GM23338 (cell line): ENCODE measurements around the gene FRAT2. TPM values are rescaled to one million over a fixed set of nuclear protein-coding genes. Genes with fewer than 3 reads are reported as not detected.

Experiments
- ATAC-seq: fragments of 200-7000 bp; cut with Tn5 transposase; 3 replicates; pipeline ENCODE4 v1.9.1; 2020
- DNase-seq: peaks from one replicate; pipeline ENCODE4 v3.0.0-alpha.2; 2015; ENCODE audit warnings: low spot score
- H2AFZ ChIP-seq: fragments of 200-600 bp; sonication (generic); 2 replicates; pipeline ENCODE4 v1.8.0; 2016; ENCODE audit warnings: antibody characterized with exemption, mild to moderate bottlenecking, moderate library complexity
- H3F3A ChIP-seq: fragments of 200-600 bp; sonication (generic); replicated peaks from 2 replicates; pipeline ENCODE4 v1.8.0; 2017; ENCODE audit warnings: antibody characterized with exemption, mixed run types, low read depth
- H3K27ac ChIP-seq: fragments of 200-600 bp; sonication (generic); 2 replicates; pipeline ENCODE4 v1.6.1; 2016; ENCODE audit warnings: low read depth
- H3K27me3 ChIP-seq: fragments of 200-600 bp; sonication (generic); 2 replicates; pipeline ENCODE4 v1.8.0; 2016; ENCODE audit warnings: mild to moderate bottlenecking, mixed run types, moderate library complexity; ENCODE audit not compliant: insufficient read depth
- H3K36me3 ChIP-seq: fragments of 200-600 bp; sonication (generic); 2 replicates; pipeline ENCODE4 v1.8.0; 2016; ENCODE audit warnings: mild to moderate bottlenecking; ENCODE audit not compliant: insufficient read depth
- H3K4me1 ChIP-seq: fragments of 200-600 bp; sonication (generic); 2 replicates; pipeline ENCODE4 v1.8.0; 2016; ENCODE audit warnings: mild to moderate bottlenecking, moderate library complexity; ENCODE audit not compliant: insufficient read depth
- H3K4me2 ChIP-seq: fragments of 200-600 bp; sonication (generic); 2 replicates; pipeline ENCODE4 v1.7.1; 2017; ENCODE audit warnings: mixed run types
- H3K4me3 ChIP-seq: fragments of 200-600 bp; sonication (generic); 2 replicates; pipeline ENCODE4 v1.6.1; 2016; ENCODE audit warnings: mixed run types
- H3K79me2 ChIP-seq: fragments of 200-600 bp; sonication (generic); replicated peaks from 2 replicates; pipeline ENCODE4 v1.8.0; 2017; ENCODE audit warnings: mild to moderate bottlenecking; ENCODE audit not compliant: insufficient read depth
- H3K9me2 ChIP-seq: fragments of 200-600 bp; sonication (generic); 2 replicates; pipeline ENCODE4 v1.8.0; 2017; ENCODE audit not compliant: insufficient read depth
- H4K20me1 ChIP-seq: fragments of 200-600 bp; sonication (generic); replicated peaks from 2 replicates; pipeline ENCODE4 v1.8.0; 2017; ENCODE audit warnings: mild to moderate bottlenecking; ENCODE audit not compliant: insufficient read depth
- H3K27ac Mint-ChIP-seq: 2 replicates; pipeline ENCODE4 v1.8.0; 2020; ENCODE audit warnings: inconsistent platforms, mild to moderate bottlenecking, moderate library complexity, mixed read lengths
- H3K27me3 Mint-ChIP-seq: 3 replicates; pipeline ENCODE4 v1.8.0; 2022; ENCODE audit warnings: low read depth, mild to moderate bottlenecking, moderate library complexity, mixed read lengths, inconsistent platforms; ENCODE audit not compliant: insufficient read depth, poor library complexity
- H3K36me3 Mint-ChIP-seq: 3 replicates; pipeline ENCODE4 v1.8.0; 2021; ENCODE audit warnings: low read depth, mild to moderate bottlenecking, inconsistent platforms, moderate library complexity, mixed read lengths
- H3K4me1 Mint-ChIP-seq: 3 replicates; pipeline ENCODE4 v1.8.0; 2020; ENCODE audit warnings: mild to moderate bottlenecking, inconsistent platforms, mixed read lengths
- H3K4me3 Mint-ChIP-seq: 3 replicates; pipeline ENCODE4 v1.8.0; 2021; ENCODE audit warnings: moderate library complexity, mild to moderate bottlenecking, inconsistent platforms, mixed read lengths
- H3K9me3 Mint-ChIP-seq: 3 replicates; pipeline ENCODE4 v1.8.0; 2020; ENCODE audit warnings: moderate library complexity, mild to moderate bottlenecking, inconsistent platforms, mixed read lengths
- CREB1 ChIP-seq: fragments of 250-450 bp; sonication (Bioruptor Pico); IDR thresholded peaks from 2 replicates; pipeline ENCODE4 v1.5.0; 2020; ENCODE audit warnings: low read depth, mild to moderate bottlenecking, moderate library complexity
- CTCF ChIP-seq, 2 experiments: fragments of 200-600 bp in 1 of 2; sonication (generic) in 1 of 2; conservative IDR thresholded peaks; 2 replicates each; pipeline versions ENCODE4 v1.5.1 to v1.6.1; 2016 to 2017; ENCODE audit warnings: antibody characterized with exemption in 2 of 2, low read depth in 2 of 2, mild to moderate bottlenecking in 2 of 2, moderate library complexity in 1 of 2
- ETS1 ChIP-seq: IDR thresholded peaks from 2 replicates; pipeline ENCODE4 v1.6.1; 2016; ENCODE audit warnings: antibody characterized with exemption
- EZH2 ChIP-seq: fragments of 200-600 bp; sonication (generic); IDR thresholded peaks from one replicate; pipeline ENCODE4 v1.8.0; 2017; ENCODE audit warnings: antibody characterized with exemption, mild to moderate bottlenecking, low read depth; ENCODE audit not compliant: unreplicated experiment
- EZH2phosphoT487 ChIP-seq: fragments of 200-600 bp; sonication (generic); IDR thresholded peaks from one replicate; pipeline ENCODE4 v1.8.1; 2018; ENCODE audit warnings: antibody characterized with exemption; ENCODE audit not compliant: unreplicated experiment
- JUNB ChIP-seq: IDR thresholded peaks from one replicate; pipeline ENCODE4 v1.6.1; 2016; ENCODE audit warnings: antibody characterized with exemption; ENCODE audit not compliant: unreplicated experiment
- NANOG ChIP-seq: IDR thresholded peaks from 2 replicates; pipeline ENCODE4 v1.6.1; 2016; ENCODE audit warnings: antibody characterized with exemption, borderline replicate concordance
- POLR2AphosphoS5 ChIP-seq: IDR thresholded peaks from 2 replicates; pipeline ENCODE4 v1.6.1; 2016; ENCODE audit warnings: antibody characterized with exemption, low read depth
- STAT1 ChIP-seq: IDR thresholded peaks from one replicate; pipeline ENCODE4 v1.6.1; 2016; ENCODE audit warnings: antibody characterized with exemption; ENCODE audit not compliant: unreplicated experiment
- ZNF114 ChIP-seq: fragments of 250-450 bp; sonication (Bioruptor Pico); IDR thresholded peaks from 2 replicates; pipeline ENCODE4 v1.5.0; 2020; ENCODE audit warnings: mild to moderate bottlenecking, moderate library complexity
- ZNF331 ChIP-seq: fragments of 250-450 bp; sonication (Bioruptor Pico); IDR thresholded peaks from 2 replicates; pipeline ENCODE4 v1.5.0; 2020; ENCODE audit warnings: low read depth, mild to moderate bottlenecking, moderate library complexity
- ZNF462 ChIP-seq: fragments of 250-450 bp; sonication (Bioruptor Pico); IDR thresholded peaks from 2 replicates; pipeline ENCODE4 v1.5.0; 2020; ENCODE audit warnings: mild to moderate bottlenecking, moderate library complexity
- polyA plus RNA-seq: library from polyadenylated mRNA; unstranded; fragments of >200 nt; fragmentation: Nextera tagmentation; extraction: Ambion mirVana; gene quantifications from 2 replicates; pipeline ENCODE4 v1.2.1, GENCODE V29; 2016
- total RNA-seq: library from RNA; depleted of rRNA; stranded (reverse); fragments of >200 nt; shearing (Covaris generic); gene quantifications from 2 replicates; pipeline ENCODE4 v1.2.3, GENCODE V29; 2014
- TF ChIP-seq, protein P1 (sequence below): IDR thresholded peaks from one replicate; pipeline ENCODE4 v1.6.1; 2018; ENCODE audit warnings: antibody characterized with exemption; ENCODE audit not compliant: unreplicated experiment

Gene FRAT2
- total and polyA plus RNA-seq, 2 experiments from 2014 or later = 24.5 to 109 TPM

GRCh38 chr10:97318772-97319651 is 15.5 kb downstream of the FRAT2 start, which contains the start of gene FRAT1:
Gene FRAT1 (plus strand): TSS chr10:97319271. CDS start chr10:97319454, 183 bp downstream.
- H3K79me2 ChIP-seq = no peaks in the 10 kb centered on the region

More at GRCh38 chr10:97318772-97319651, 15.5 kb downstream of the FRAT2 start, which contains the start of gene FRAT1:
- TF ChIP-seq ZNF331 (CRISPR knock-in tag) = no peak
- peak; percentile 60 for TF ChIP-seq POLR2AphosphoS5
- peak; percentile 97 for TF ChIP-seq CREB1 (CRISPR knock-in tag)
- TF ChIP-seq, protein P1, sequence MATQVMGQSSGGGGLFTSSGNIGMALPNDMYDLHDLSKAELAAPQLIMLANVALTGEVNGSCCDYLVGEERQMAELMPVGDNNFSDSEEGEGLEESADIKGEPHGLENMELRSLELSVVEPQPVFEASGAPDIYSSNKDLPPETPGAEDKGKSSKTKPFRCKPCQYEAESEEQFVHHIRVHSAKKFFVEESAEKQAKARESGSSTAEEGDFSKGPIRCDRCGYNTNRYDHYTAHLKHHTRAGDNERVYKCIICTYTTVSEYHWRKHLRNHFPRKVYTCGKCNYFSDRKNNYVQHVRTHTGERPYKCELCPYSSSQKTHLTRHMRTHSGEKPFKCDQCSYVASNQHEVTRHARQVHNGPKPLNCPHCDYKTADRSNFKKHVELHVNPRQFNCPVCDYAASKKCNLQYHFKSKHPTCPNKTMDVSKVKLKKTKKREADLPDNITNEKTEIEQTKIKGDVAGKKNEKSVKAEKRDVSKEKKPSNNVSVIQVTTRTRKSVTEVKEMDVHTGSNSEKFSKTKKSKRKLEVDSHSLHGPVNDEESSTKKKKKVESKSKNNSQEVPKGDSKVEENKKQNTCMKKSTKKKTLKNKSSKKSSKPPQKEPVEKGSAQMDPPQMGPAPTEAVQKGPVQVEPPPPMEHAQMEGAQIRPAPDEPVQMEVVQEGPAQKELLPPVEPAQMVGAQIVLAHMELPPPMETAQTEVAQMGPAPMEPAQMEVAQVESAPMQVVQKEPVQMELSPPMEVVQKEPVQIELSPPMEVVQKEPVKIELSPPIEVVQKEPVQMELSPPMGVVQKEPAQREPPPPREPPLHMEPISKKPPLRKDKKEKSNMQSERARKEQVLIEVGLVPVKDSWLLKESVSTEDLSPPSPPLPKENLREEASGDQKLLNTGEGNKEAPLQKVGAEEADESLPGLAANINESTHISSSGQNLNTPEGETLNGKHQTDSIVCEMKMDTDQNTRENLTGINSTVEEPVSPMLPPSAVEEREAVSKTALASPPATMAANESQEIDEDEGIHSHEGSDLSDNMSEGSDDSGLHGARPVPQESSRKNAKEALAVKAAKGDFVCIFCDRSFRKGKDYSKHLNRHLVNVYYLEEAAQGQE = no peak
- no peak for TF ChIP-seq EZH2phosphoT487
- TF ChIP-seq JUNB = no peak
- no peak for TF ChIP-seq CTCF (conservative IDR thresholded peaks at IDR 0.05; ENCODE audit: low read depth in 2 of 2)
- no peak for TF ChIP-seq ZNF462
- no peak for TF ChIP-seq NANOG
- no peak for TF ChIP-seq EZH2
- no peak for TF ChIP-seq ETS1
- no peak for TF ChIP-seq ZNF114 (CRISPR knock-in tag)
- no peak for TF ChIP-seq STAT1
- no peaks in the 10 kb centered on the region for H4K20me1 ChIP-seq
- H3K4me2 ChIP-seq = peak within 1 kb of the TSS; percentile 96
- Mint-ChIP-seq H3K27me3 (peaks cover 44% of the 10 kb centered on the region), H3K36me3 (no peaks in the 10 kb centered on the region), H3K4me3 (peak within 1 kb of the TSS; percentile 84), H3K9me3 (no peaks in the 10 kb centered on the region), H3K4me1 (peaks cover 23% of the 10 kb centered on the region), H3K27ac (peak within 1 kb of the TSS; percentile 100)
- peak within 1 kb of the TSS; percentile 97; the same call in 1 of the 2 replicates for H2AFZ ChIP-seq
- H3K4me3 ChIP-seq = peak within 1 kb of the TSS; percentile 86
- H3K27ac ChIP-seq = peak within 1 kb of the TSS; percentile 98
- DNase-seq = peak; percentile 93
- peak; percentile 67 for ATAC-seq
- peaks cover 20% of the 10 kb centered on the region for H3K4me1 ChIP-seq
- H3K27me3 ChIP-seq = peaks cover 28% of the 10 kb centered on the region
- no peaks in the 10 kb centered on the region for H3K9me2 ChIP-seq
- no peaks in the 10 kb centered on the region for H3K36me3 ChIP-seq
- H3F3A ChIP-seq = peaks cover 9% of the 10 kb centered on the region
